ENCODE results near the gene BMP2K. TPM values are rescaled to one million over a fixed set of nuclear protein-coding genes. Genes with fewer than 3 reads are reported as not detected.
A peak's percentile ranks its signal among the peaks of the same experiment; 100 is the strongest.

The BMP2K gene
- total and polyA plus RNA-seq, 2 experiments from 2014 or later: 8.2 to 32.5 TPM

DNA sequence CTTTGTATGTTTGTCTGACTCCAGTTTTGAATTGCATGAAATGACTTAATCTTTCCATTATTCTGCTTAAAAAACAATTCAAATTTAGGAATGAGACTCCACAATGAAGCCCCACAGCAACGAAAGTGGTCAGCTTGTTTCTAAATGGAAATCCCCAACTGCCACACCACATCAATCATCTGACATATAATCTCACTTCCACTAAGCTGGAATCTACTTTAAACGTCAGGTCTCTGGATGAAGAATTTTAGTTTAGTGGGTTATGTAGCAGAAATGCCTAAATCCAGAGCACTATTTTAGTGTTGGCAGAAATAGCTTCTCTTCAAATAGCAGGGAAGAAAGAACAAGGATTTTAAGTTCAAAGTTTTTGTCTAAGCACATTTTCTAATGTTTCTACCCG, 1.7 kb upstream of the BMP2K start (continued):
- TF ChIP-seq, protein P1, sequence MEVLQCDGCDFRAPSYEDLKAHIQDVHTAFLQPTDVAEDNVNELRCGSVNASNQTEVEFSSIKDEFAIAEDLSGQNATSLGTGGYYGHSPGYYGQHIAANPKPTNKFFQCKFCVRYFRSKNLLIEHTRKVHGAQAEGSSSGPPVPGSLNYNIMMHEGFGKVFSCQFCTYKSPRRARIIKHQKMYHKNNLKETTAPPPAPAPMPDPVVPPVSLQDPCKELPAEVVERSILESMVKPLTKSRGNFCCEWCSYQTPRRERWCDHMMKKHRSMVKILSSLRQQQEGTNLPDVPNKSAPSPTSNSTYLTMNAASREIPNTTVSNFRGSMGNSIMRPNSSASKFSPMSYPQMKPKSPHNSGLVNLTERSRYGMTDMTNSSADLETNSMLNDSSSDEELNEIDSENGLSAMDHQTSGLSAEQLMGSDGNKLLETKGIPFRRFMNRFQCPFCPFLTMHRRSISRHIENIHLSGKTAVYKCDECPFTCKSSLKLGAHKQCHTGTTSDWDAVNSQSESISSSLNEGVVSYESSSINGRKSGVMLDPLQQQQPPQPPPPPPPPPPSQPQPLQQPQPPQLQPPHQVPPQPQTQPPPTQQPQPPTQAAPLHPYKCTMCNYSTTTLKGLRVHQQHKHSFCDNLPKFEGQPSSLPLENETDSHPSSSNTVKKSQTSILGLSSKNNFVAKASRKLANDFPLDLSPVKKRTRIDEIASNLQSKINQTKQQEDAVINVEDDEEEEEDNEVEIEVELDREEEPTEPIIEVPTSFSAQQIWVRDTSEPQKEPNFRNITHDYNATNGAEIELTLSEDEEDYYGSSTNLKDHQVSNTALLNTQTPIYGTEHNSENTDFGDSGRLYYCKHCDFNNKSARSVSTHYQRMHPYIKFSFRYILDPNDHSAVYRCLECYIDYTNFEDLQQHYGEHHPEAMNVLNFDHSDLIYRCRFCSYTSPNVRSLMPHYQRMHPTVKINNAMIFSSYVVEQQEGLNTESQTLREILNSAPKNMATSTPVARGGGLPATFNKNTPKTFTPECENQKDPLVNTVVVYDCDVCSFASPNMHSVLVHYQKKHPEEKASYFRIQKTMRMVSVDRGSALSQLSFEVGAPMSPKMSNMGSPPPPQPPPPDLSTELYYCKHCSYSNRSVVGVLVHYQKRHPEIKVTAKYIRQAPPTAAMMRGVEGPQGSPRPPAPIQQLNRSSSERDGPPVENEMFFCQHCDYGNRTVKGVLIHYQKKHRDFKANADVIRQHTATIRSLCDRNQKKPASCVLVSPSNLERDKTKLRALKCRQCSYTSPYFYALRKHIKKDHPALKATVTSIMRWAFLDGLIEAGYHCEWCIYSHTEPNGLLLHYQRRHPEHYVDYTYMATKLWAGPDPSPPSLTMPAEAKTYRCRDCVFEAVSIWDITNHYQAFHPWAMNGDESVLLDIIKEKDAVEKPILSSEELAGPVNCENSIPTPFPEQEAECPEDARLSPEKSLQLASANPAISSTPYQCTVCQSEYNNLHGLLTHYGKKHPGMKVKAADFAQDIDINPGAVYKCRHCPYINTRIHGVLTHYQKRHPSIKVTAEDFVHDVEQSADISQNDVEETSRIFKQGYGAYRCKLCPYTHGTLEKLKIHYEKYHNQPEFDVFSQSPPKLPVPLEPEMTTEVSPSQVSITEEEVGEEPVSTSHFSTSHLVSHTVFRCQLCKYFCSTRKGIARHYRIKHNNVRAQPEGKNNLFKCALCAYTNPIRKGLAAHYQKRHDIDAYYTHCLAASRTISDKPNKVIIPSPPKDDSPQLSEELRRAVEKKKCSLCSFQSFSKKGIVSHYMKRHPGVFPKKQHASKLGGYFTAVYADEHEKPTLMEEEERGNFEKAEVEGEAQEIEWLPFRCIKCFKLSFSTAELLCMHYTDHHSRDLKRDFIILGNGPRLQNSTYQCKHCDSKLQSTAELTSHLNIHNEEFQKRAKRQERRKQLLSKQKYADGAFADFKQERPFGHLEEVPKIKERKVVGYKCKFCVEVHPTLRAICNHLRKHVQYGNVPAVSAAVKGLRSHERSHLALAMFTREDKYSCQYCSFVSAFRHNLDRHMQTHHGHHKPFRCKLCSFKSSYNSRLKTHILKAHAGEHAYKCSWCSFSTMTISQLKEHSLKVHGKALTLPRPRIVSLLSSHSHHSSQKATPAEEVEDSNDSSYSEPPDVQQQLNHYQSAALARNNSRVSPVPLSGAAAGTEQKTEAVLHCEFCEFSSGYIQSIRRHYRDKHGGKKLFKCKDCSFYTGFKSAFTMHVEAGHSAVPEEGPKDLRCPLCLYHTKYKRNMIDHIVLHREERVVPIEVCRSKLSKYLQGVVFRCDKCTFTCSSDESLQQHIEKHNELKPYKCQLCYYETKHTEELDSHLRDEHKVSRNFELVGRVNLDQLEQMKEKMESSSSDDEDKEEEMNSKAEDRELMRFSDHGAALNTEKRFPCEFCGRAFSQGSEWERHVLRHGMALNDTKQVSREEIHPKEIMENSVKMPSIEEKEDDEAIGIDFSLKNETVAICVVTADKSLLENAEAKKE (CRISPR knock-in tag; IDR thresholded peaks at IDR 0.05): no peak

GRCh38 chr4:78775303-78776078, 659 bp upstream of the BMP2K start:
- Histone ChIP-seq H3K36me3 (ENCODE audit: insufficient read depth) (no peaks in the 10 kb centered on the region), H3K79me2 (replicated peaks; ENCODE audit: insufficient read depth) (peaks cover 35% of the 10 kb centered on the region), H3K4me1 (ENCODE audit: insufficient read depth) (peaks cover 40% of the 10 kb centered on the region), H3K4me3 (peak overlapping the region; percentile 90), H3K27ac (ENCODE audit: low read depth) (peak overlapping the region; percentile 95), H3K4me2 (peak overlapping the region; percentile 85), H3K27me3 (ENCODE audit: insufficient read depth) (peaks cover 7% of the 10 kb centered on the region; the same call in 1 of the 2 replicates), H4K20me1 (replicated peaks; ENCODE audit: insufficient read depth) (peaks cover 16% of the 10 kb centered on the region; the same call in 1 of the 2 replicates), H2AFZ (peak overlapping the region; percentile 50; the same call in 1 of the 2 replicates), H3K9me2 (ENCODE audit: insufficient read depth) (no peaks in the 10 kb centered on the region), H3F3A (replicated peaks; ENCODE audit: low read depth) (no peaks in the 10 kb centered on the region)
- no peaks in the 10 kb centered on the region; the same call in 2 of the 3 replicates for H3K36me3 Mint-ChIP-seq (ENCODE audit: low read depth)
- H3K4me1 Mint-ChIP-seq: peaks cover 10% of the 10 kb centered on the region; the same call in 2 of the 3 replicates
- H3K27ac Mint-ChIP-seq: peak overlapping the region; percentile 99
- H3K27me3 Mint-ChIP-seq (ENCODE audit: insufficient read depth, low read depth, poor library complexity): peaks cover 7% of the 10 kb centered on the region
- H3K4me3 Mint-ChIP-seq: peak overlapping the region; percentile 83
- peak; percentile 58 for ATAC-seq
- no peaks in the 10 kb centered on the region for H3K9me3 Mint-ChIP-seq
- DNase-seq (ENCODE audit: low spot score): peak; percentile 88
- TF ChIP-seq, protein P2, sequence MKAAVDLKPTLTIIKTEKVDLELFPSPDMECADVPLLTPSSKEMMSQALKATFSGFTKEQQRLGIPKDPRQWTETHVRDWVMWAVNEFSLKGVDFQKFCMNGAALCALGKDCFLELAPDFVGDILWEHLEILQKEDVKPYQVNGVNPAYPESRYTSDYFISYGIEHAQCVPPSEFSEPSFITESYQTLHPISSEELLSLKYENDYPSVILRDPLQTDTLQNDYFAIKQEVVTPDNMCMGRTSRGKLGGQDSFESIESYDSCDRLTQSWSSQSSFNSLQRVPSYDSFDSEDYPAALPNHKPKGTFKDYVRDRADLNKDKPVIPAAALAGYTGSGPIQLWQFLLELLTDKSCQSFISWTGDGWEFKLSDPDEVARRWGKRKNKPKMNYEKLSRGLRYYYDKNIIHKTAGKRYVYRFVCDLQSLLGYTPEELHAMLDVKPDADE (IDR thresholded peaks at IDR 0.05): peak; percentile 31; the same call in 1 of the 2 replicates
- TF ChIP-seq POLR2AphosphoS5 (IDR thresholded peaks at IDR 0.05; ENCODE audit: low read depth) (no peak; the same call in 1 of the 2 replicates), JUNB (IDR thresholded peaks at IDR 0.05; ENCODE audit: unreplicated experiment) (no peak), STAT1 (IDR thresholded peaks at IDR 0.05; ENCODE audit: unreplicated experiment) (no peak), EZH2phosphoT487 (IDR thresholded peaks at IDR 0.05; ENCODE audit: unreplicated experiment) (no peak), CREB1 (CRISPR knock-in tag; IDR thresholded peaks at IDR 0.05; ENCODE audit: low read depth) (peak; percentile 81)
- TF ChIP-seq, protein P1 (CRISPR knock-in tag; IDR thresholded peaks at IDR 0.05): no peak

Data from GM23338 (cell line).